ENCODE measurements around the gene KCNC3. TPM values are rescaled to one million over a fixed set of nuclear protein-coding genes. Genes with fewer than 3 reads are reported as not detected.

Gene KCNC3
- total RNA-seq, 1 experiment from 2014 or later: 17.3 TPM

- no peak overlapping the region for H3K27ac Mint-ChIP-seq
- no peak overlapping the region for H2AK5ac ChIP-seq (ENCODE audit: insufficient read length, low read length)
- H3K79me2 ChIP-seq (ENCODE audit: insufficient read depth, low read length): no peaks in the 10 kb centered on the region
- H3K23me2 ChIP-seq (ENCODE audit: insufficient read length, low read depth, low read length, poor library complexity, severe bottlenecking): no peaks in the 10 kb centered on the region
- no peak overlapping the region for H2BK15ac ChIP-seq (ENCODE audit: low read depth, low read length)
- H4K20me1 ChIP-seq (ENCODE audit: control insufficient read depth, insufficient read depth, insufficient read length): no peaks in the 10 kb centered on the region
- no peak overlapping the region for H3K18ac ChIP-seq (ENCODE audit: insufficient read length, low read depth, low read length)
- no peak overlapping the region for H2BK5ac ChIP-seq (ENCODE audit: insufficient read length, low read length)
- no peak overlapping the region for H3K27ac ChIP-seq (ENCODE audit: insufficient read length, low read depth, low read length)
- H2BK20ac ChIP-seq (ENCODE audit: low read depth, low read length, poor library complexity, severe bottlenecking): no peak overlapping the region
- no peak overlapping the region for H4K5ac ChIP-seq (ENCODE audit: insufficient read length, low read depth, low read length)
- H3T11ph ChIP-seq (ENCODE audit: low read length): no peak overlapping the region
- no peaks in the 10 kb centered on the region; the same call in 1 of the 2 replicates for H3K27me3 Mint-ChIP-seq (ENCODE audit: low read depth)
- H2BK120ac ChIP-seq (ENCODE audit: low read depth, low read length, poor library complexity, severe bottlenecking): no peak overlapping the region
- no peak overlapping the region for H3K14ac ChIP-seq (ENCODE audit: insufficient read depth, low read length)
- no peak overlapping the region for H3K23ac ChIP-seq (ENCODE audit: insufficient read length, low read depth, low read length)
- no peak overlapping the region for H2BK12ac ChIP-seq (ENCODE audit: insufficient read length, low read depth, low read length)
- H2AFZ ChIP-seq (ENCODE audit: low read length): no peak overlapping the region
- WGBS (ENCODE audit: extremely low coverage, insufficient read length, low lambda C conversion rate): no CpG with 5 or more reads among the region's 2 CpGs
- no peak for TF ChIP-seq CTCF (conservative IDR thresholded peaks at IDR 0.05)
- peaks cover 12 to 22% of the 10 kb centered on the region in 2 experiments for H3K9me3 Mint-ChIP-seq
- H3K4me1 Mint-ChIP-seq: peaks cover 5 to 8% of the 10 kb centered on the region in 2 experiments
- no peaks in the 10 kb centered on the region for H3K27me3 ChIP-seq (ENCODE audit: insufficient read depth, low read length)
- H3K4me3 Mint-ChIP-seq: no peak overlapping the region
- no peak overlapping the region for H3K56ac ChIP-seq (ENCODE audit: insufficient read length, low read depth, low read length)
- H4K8ac ChIP-seq (replicated peaks; ENCODE audit: insufficient read length, low read depth, low read length): no peak overlapping the region
- H3K36me3 Mint-ChIP-seq (ENCODE audit: insufficient read depth in 1 of 3, low read depth in 3 of 3): peaks cover 47 to 72% (median 67%) of the 10 kb centered on the region in 3 experiments
- no peak for DNase-seq
- no peak overlapping the region for H3K4me2 ChIP-seq (ENCODE audit: insufficient read depth, insufficient read length, low read length)
- no peak overlapping the region for H4K91ac ChIP-seq (ENCODE audit: insufficient read length, low read depth, low read length)
- no peak overlapping the region for H3K9ac ChIP-seq (ENCODE audit: extremely low read depth, insufficient read length, low read length)
- peaks cover 5% of the 10 kb centered on the region for H3K9me3 ChIP-seq (ENCODE audit: control insufficient read depth, low read depth, low read length)
- H3K4me1 ChIP-seq (ENCODE audit: insufficient read depth, low read length): no peaks in the 10 kb centered on the region
- H3K79me1 ChIP-seq (ENCODE audit: insufficient read depth, low read depth, low read length, poor library complexity, severe bottlenecking): no peaks in the 10 kb centered on the region
- no peak overlapping the region for H3K4ac ChIP-seq (ENCODE audit: low read depth, low read length)
Measured at GRCh38 chr19:50285833-50286232, 43.3 kb downstream of the KCNC3 start.
